Cerebellar cortex (tissue), 1 donor: Measurements from ENCODE around the gene RABL2B.

Source experiments
- DNase-seq: peaks from one replicate; pipeline ENCODE4 v3.0.0-alpha.2; 2015; ENCODE audit warnings: low spot score

Gene RABL2B

DNA sequence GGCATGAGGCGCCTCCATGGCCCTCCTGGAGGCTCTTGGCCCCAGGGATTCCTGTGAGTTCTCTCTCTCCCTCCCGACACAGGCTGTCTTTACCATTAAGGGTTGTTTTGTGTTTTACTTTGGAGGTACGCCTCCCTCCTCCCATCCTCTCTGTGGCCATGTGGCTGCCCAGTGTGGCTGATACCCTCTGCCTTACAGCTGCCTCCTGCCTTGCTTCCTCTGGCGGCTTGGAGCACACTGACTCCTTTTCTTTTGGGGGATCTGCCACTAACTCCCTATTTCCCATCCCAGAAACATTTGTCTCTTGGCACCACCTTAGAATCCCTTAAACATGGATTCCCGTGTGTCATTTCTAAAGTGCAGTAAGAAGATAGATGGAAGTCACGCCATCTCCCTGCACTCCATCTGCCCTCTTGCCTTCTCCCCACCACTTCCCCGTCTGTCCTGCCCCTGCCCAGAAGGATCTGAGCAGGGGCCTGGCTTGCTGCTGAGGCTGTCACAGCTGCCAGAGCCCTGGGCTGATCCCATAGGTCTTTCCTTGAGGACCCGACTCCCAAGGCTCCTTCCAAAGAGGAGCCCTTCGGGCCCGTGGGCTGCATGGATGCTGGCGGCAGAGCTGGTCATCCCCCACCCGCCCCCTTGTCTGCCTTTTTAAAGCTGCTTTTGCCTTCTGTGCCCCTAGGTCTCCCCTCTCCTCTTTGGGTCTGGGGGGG is 60.6 kb downstream of the RABL2B start:
- DNase-seq, result no peak

DNA sequence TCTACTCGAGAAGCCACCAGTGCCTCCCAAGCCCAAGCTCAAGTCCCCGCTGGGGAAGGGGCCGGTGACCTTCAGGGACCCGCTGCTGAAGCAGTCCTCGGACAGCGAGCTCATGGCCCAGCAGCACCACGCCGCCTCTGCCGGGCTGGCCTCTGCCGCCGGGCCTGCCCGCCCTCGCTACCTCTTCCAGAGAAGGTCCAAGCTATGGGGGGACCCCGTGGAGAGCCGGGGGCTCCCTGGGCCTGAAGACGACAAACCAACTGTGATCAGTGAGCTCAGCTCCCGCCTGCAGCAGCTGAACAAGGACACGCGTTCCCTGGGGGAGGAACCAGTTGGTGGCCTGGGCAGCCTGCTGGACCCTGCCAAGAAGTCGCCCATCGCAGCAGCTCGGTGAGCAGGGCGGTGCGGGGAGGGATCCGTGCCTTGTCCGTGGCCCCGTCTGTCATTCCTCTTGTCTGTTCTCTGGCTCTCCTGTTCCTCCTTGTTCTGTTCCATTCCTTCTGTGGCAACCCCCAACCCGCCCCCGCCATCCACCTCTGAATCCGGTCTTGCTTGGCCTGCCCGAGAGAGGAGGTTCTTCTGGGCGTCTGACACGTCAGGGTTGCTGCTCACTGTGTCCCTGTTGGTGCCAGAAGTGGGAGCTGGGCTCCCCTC is 61.3 kb downstream of the RABL2B start:
- DNase-seq, result no peak

DNA sequence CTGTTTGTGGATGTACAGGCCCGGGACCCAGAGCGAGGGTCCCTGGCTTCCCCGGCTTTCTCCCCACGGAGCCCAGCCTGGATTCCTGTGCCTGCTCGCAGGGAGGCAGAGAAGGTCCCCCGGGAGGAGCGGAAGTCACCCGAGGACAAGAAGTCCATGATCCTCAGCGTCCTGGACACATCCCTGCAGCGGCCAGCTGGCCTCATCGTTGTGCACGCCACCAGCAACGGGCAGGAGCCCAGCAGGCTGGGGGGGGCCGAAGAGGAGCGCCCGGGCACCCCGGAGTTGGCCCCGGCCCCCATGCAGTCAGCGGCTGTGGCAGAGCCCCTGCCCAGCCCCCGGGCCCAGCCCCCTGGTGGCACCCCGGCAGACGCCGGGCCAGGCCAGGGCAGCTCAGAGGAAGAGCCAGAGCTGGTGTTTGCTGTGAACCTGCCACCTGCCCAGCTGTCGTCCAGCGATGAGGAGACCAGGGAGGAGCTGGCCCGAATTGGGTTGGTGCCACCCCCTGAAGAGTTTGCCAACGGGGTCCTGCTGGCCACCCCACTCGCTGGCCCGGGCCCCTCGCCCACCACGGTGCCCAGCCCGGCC is 62.1 kb downstream of the RABL2B start:
- no peak for DNase-seq

DNA sequence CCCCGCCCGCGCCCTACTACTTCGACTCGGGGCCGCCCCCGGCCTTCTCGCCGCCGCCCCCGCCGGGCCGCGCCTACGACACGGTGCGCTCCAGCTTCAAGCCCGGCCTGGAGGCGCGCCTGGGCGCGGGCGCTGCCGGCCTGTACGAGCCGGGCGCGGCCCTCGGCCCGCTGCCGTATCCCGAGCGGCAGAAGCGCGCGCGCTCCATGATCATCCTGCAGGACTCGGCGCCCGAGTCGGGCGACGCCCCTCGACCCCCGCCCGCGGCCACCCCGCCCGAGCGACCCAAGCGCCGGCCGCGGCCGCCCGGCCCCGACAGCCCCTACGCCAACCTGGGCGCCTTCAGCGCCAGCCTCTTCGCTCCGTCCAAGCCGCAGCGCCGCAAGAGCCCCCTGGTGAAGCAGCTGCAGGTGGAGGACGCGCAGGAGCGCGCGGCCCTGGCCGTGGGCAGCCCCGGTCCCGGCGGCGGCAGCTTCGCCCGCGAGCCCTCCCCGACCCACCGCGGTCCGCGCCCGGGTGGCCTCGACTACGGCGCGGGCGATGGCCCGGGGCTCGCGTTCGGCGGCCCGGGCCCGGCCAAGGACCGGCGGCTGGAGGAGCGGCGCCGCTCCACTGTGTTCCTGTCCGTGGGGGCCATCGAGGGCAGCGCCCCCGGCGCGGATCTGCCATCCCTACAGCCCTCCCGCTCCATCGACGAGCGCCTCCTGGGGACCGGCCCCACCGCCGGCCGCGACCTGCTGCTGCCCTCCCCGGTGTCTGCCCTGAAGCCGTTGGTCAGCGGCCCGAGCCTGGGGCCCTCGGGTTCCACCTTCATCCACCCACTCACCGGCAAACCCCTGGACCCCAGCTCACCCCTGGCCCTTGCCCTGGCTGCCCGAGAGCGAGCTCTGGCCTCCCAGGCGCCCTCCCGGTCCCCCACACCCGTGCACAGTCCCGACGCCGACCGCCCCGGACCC is 62.9 kb downstream of the RABL2B start:
- no peak for DNase-seq

DNA sequence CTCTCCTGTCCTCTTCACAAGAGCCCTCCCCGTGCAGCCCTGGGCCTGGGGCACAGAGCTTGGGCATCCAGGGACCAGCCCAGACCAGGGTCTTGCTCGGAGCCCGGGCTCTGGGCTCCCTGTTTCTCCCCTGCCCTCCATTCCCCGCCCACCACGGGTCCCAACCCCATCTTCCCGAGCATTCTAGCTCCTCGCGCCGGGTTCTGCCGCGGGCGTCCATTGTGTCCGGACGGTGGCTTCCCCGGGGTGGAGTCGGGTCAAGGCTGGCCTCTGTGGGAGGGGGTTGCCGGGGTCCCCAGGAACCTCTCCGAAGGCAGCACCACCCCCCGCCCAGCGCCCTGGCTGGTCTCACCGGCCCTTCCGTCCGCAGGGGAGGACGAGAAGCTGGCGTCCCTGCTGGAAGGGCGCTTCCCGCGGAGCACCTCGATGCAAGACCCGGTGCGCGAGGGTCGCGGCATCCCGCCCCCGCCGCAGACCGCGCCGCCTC is 63.6 kb downstream of the RABL2B start:
- DNase-seq, result no peak

DNA sequence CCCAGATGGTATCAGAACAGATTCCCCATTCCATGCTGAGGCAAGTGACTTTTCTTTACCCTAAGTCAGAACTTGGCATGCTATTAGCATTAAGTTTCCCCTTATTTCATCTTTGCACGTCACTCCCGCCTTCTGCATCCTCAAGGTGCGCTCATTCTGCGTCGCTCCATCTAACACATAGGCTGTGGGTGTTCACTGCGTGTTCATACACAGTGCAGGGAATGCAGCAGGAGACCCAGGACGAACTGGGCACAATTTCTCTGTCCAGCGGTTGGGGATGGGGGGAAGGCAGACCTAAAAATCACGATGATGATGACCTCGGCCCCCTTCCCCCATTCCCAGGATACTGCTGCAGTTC is 65.1 kb downstream of the RABL2B start:
- no peak for DNase-seq

DNA sequence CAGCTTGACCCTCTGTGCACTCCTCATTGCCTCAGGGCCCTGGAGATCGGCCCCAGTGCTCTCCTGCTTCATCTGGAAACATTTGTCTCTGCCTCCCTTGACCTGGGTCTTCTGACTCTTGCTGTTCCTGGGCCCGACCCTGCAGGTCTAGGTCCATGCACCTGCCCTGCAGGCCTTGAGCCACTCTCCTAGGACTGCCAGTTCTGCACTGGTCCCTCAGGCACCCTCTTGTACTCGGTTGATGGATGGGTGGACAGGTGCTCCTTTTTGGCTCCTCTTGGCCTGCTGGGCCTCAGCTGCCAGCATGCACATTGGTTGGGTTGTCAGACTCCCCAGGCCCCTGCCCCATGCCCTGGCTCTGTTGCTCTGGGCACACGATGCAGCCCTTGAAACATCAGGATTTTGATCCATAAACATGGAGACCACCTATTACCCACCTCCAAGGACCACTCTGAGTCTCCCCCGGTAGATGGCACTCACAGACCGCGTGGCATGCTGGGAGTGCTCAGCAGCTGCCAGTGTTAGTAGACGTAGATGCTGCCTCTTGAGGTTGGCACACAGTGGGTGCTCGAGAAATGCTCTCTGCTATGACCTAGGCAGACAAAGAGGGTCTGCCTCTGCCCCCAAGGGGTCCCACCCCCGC is 65.6 kb downstream of the RABL2B start:
- peak; percentile 59 for DNase-seq
